RWPE2 (cell line): ENCODE measurements around the gene TMPRSS11B.

Experiments used
- ATAC-seq: fragments of 200-7000 bp; cut with Tn5 transposase; 3 replicates; pipeline ENCODE4 v1.9.1; 2021; ENCODE audit warnings: low read depth
- DNase-seq: peaks from one replicate; pipeline ENCODE4 v3.0.0-alpha.2; 2020; ENCODE audit warnings: low spot score
- H3K27ac ChIP-seq: fragments of 450-650 bp; 2 replicates; pipeline ENCODE4 v1.5.1; 2017; ENCODE audit warnings: mild to moderate bottlenecking; ENCODE audit not compliant: poor library complexity, severe bottlenecking
- H3K27me3 ChIP-seq: fragments of 250-450 bp; sonication (Bioruptor Pico); 2 replicates; pipeline ENCODE4 v1.5.1; 2021; ENCODE audit warnings: mild to moderate bottlenecking, moderate library complexity; ENCODE audit not compliant: insufficient read depth, poor library complexity, severe bottlenecking
- H3K36me3 ChIP-seq: fragments of 250-450 bp; sonication (Bioruptor Pico); 2 replicates; pipeline ENCODE4 v1.5.1; 2020; ENCODE audit warnings: low read depth, mild to moderate bottlenecking, moderate library complexity
- H3K4me1 ChIP-seq: fragments of 250-450 bp; sonication (Bioruptor Pico); 2 replicates; pipeline ENCODE4 v1.5.1; 2021; ENCODE audit warnings: mild to moderate bottlenecking, moderate library complexity; ENCODE audit not compliant: insufficient read depth, poor library complexity, severe bottlenecking
- H3K4me3 ChIP-seq: fragments of 250-450 bp; sonication (Bioruptor Pico); 2 replicates; pipeline ENCODE4 v1.5.1; 2021; ENCODE audit warnings: mild to moderate bottlenecking, moderate library complexity; ENCODE audit not compliant: severe bottlenecking
- H3K9me3 ChIP-seq: fragments of 250-450 bp; sonication (Bioruptor Pico); 2 replicates; pipeline ENCODE4 v1.5.1; 2021; ENCODE audit warnings: mild to moderate bottlenecking, moderate library complexity; ENCODE audit not compliant: severe bottlenecking
- CTCF ChIP-seq: fragments of 450-650 bp; IDR thresholded peaks from one replicate; pipeline ENCODE4 v1.5.1; 2017; ENCODE audit warnings: mild to moderate bottlenecking, moderate library complexity; ENCODE audit not compliant: poor library complexity, severe bottlenecking

Gene TMPRSS11B

GRCh38 chr4:68176904-68177303 lies 68.6 kb downstream of the TMPRSS11B start:
- ATAC-seq: 0 out of 3 replicates have a peak, but pooled peaks have one; percentile 22
- no peak for DNase-seq
- Histone ChIP-seq H3K4me1 (peaks cover 14% of the 10 kb centered on the region), H3K27me3 (no peaks in the 10 kb centered on the region), H3K9me3 (no peaks in the 10 kb centered on the region), H3K36me3 (no peaks in the 10 kb centered on the region), H3K27ac (no peak overlapping the region), H3K4me3 (no peak overlapping the region)
- TF ChIP-seq CTCF: no peak
